HG02571 (cell line): Measurements from ENCODE around the gene DPF3.

Experiments used
- ATAC-seq: cut with Tn5 transposase; IDR thresholded peaks from one replicate; pipeline ENCODE4 v1.9.1; 2021; ENCODE audit warnings: mild to moderate bottlenecking, moderate library complexity; ENCODE audit not compliant: unreplicated experiment

DPF3 gene

DNA sequence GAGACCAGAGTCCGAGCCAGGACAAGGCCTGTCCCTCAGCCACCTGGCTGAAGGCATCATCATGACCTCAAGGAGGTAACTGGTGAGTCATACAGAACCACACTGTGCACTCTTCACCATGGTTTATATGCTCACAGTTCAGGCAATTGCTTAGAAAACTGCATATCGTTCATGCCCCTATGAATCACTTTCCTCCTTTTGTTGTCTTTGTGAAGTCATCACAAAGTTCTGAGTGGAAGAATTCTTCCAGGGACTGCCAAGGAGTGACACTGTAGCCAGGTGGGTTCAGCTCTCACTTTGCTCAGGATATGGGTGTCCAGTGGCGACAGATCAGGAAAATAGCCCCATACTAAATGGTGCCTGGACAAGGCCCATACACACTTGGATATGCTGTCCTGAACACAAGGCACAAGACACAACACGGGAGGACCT lies 92.5 kb downstream of the DPF3 start:
- ATAC-seq, result no peak

DNA sequence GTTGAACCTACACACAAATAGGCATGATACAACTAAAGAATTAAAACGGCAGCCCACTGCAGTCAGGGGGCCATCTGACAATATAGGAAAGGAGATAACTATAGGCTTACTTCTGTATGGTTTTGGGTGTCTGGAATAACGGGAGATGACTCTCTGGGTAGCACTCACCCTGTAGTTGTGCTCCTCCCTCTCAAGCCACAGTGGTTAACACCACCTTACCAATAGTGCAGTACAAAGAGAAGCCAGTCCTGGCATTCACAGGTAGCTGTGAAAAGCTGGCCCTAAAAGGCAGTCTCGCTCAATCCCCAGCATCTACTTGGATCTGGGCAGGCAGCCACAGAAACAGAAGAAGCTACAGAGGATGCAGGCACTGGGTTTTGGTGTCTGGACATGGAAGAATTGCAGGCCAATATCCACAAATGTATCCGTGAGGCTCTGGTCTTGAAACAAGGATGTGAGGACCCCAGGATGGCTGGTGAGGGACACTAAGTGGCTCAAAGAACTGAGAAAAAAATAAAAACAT lies 93.0 kb downstream of the DPF3 start:
- no peak for ATAC-seq

DNA sequence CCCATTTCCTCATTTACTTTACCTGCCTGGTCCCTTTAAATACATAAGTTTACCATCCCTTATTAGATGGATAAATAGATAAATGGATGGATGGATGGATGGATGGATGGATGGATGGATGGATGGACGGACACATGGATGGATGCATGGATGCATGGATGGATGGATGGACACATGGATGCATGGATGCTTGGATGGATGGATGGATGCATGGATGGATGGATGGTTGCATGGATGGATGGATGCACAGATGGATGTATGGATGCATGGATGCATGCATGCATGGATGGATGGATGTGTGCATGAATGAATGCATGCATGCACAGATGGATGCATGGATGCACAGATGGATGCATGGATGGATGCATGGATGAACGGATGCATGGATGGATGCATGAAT lies 93.6 kb downstream of the DPF3 start:
- ATAC-seq, result no peak

DNA sequence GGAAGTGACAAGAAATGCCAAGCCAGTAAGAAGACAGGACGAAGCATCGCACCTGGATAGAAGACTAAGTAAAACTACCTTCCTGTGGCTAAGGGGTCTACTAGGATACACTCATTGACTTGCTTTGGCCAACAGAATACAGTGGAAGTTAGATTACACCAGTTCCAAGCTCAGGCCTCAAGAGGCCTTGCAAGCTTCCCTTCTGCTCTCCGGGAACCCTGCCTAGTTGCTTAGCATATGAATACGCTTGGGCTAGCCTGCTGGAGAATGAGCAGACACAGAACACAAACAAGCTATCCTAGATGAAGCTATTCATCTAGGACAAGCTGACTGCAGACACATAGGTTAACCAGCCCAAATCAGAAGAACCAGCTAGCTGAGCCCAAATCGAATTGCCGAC lies 97.0 kb downstream of the DPF3 start:
- ATAC-seq, result no peak

DNA sequence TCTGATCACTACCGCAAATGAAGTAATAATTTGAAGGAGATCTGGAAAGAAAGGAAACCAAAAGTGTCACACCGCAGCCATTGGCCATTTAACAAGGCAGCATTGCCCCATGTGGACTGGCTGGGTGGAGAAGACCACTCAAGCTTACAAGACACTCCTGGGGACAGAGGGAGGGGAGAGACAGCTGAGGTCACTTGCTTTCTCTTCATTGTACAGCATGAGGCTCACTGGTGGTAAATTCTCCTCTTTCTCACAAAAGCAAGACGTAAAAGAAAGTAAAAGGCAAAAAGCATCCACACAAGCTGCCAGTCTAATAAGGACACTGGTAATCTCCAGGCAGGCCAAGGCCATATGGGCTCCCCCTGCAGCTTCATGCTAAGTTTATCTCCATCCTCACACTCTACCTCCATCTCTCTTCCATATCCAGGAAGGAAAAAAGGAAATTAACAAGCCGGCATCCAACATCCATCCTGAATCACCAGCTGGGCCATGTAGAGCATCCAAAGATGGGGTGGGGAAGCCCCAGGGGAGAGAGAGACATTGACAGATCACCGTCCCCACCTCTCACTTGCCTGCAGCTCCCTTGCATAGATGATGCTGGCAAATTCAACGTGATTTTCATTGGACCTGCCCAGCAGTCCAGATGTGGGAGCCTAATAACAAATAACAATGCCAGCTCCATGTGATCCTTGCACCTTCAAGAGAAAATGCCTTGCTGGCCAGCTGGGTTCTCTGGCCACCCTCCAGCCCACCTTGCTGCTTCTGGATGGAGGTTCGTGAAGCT lies 100.6 kb downstream of the DPF3 start:
- no peak for ATAC-seq

DNA sequence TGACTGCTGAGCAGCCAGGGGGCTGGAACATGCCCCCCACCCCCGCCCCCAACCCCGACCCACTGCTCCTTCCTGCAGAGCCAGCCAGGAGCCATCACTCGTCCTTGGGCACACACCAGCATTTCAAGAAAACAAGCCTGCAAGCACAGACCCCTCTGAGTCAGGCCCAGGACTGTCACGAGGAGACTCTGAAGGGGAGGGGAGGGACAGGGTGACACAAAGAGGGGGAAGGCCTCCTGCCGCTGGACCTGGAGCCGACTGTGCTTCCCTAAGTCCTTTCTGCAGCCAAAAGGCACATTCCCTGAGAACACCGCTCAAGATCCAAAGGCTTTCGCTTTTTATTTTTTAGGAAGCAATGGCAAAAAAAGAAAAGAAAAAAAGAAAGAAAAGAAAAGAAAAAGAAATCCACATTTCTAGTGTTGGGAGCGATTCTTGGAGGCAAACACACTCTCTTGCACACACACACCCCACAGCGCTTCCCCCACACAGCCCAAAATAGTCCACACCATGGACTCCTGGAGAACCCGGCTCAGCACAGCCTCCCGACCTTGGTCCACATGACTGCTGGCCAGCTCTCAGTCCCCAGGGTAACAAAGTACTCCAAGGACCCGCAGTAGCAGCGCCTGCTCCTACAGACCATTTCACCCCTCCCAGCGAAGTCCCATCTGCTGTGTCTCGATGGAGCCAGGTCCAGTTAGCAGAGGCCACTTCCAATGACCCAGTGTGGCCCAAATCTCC lies 101.7 kb downstream of the DPF3 start:
- ATAC-seq, result no peak

DNA sequence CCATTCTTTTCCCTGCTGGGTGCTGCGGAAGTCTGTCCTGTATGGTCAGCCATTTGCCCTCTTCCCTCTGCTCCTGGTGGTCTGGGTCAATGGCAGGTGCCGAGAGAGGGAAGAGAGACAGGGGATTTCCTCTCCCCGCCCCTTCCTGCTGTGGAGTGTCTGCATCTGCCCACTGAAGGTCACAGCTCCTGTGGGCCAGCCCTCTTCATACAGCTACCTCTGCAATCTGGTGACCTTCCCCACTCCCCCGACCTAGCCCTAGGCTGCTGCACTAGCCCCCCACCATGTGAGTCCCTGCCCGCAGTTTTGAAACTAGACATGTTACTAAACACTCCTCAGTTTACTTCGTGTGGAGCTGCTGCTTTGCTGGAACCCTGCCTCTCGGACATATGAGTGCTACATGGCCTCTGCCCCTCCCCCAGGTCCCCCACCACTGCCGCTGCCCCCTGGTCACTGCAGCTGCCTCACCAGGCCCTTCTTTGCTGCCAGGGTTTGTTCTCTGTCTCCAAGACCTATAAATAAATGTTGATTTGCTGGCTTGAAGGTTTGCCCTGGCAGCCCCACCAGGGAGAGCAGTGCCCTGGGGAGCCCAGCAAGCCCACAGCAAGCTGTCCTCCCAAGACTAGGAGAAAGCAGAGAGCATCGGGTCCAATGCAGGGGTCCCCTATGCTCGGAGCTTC lies 102.9 kb downstream of the DPF3 start:
- no peak for ATAC-seq

DNA sequence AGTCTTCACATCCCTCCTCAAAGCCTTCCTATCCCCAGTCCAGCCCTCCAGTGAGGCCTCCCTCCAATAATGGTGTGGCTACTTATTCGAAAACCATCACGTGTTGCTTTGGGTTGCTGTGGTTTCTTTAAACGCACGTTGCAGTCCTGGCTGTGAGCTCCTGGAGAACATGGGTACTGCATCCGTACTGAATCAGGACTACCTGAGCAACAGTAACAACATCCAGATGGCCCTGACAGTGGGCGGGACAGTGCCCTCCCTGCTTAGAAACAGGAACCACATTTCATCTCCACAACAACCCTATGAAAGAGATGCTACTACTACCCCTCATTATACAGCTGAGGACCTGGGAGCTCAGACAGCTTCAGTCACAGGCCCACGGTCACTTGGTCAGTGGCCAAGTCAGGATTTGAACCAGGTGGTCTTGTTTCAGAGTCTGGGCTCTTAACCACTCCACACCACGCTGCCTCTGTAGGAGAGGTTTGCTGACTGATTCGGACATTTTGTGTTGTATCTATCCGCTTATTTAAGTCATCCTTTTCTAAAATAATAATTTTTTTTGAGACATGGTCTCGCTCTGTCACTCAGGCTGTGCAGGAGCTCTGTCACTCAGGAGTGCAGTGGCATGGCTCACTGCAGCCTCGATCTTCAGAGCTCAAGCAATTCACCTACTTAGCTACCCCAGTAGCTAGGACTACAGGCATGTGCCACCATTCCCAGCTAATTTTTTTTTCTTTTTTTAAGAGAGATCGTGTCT lies 104.8 kb downstream of the DPF3 start:
- no peak for ATAC-seq

DNA sequence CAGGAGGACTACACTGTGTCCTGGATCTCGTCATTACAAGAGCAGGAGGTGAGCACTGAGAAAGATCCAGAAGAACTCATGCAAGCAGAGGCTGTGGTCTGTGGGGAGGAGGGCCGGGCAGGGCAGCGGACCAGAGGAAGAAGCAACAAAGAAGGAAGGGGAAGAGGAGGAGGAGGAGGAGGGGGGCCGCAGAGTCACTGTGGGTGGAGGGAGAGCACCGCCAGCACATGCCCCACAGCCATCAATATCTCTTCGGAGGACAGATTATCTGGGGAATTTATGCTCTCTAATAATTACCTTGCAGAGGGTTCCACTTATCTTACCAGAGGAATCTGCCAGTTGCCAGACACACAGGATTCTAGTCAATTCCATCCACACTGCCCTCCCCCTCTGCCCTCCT lies 105.6 kb downstream of the DPF3 start:
- ATAC-seq, result no peak

DNA sequence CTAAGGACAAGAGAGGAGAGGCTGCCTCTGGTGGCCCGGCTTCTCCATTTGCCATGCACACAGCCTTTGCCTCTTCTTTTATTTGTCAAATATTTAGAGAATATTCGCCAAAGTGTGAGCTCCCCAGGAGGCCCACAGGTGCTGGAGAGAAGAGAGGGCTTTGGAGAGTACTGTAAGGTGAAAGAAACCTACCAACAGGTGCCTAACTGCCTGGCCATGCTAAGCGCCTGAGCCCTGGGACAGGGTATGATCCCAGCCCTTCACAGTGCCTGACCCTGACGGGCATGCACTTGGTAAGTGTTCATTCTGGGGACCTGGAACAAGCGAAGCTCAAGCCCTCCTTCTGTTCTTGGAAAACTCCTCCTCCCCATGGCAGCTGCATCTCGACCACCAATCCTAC lies 106.1 kb downstream of the DPF3 start:
- no peak for ATAC-seq

DNA sequence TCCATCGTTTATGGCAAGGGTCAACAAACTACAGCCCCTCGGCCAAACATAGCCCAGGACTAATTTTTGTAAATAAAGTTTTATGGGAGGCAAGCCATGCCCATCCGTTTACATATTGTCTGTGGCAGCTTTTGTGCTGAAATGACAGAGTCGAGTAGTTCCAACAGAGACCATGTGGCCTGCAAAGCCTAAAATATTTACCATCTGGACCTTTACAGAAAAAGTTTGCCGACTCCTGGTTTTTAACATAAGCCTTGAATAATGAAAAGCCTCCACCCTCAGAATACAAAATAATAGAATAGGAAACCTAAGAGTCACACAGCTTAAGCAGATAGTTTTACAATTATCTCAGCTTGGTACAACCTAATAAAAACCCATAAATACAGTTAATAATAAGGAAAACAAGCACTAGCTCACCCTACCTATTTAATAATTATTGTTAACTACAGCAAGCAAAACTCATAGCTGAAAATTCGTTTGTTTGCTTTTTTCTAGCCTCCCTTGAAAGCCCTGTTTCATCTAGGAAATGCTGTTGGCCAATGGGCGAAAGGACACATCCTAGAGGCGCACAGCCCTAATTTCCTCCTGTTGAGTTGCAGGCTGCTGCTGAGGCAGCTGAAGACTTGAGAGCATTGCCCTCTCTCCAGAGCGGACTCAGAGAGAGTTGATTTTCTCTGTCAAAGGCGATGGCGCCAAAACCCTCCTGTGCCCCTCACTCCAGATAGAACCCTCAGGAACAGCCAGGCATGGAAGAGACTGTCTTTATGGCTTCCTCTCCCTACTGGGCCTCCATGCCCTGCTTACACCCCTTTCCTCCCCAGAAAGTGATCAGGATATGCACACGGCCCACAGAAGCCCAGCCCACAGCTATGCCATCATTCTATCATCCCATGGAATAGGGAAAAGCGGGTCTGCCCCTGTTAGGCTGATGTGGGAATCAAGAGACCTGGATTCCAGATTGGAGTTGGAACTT lies 107.2 kb downstream of the DPF3 start:
- ATAC-seq, result no peak

DNA sequence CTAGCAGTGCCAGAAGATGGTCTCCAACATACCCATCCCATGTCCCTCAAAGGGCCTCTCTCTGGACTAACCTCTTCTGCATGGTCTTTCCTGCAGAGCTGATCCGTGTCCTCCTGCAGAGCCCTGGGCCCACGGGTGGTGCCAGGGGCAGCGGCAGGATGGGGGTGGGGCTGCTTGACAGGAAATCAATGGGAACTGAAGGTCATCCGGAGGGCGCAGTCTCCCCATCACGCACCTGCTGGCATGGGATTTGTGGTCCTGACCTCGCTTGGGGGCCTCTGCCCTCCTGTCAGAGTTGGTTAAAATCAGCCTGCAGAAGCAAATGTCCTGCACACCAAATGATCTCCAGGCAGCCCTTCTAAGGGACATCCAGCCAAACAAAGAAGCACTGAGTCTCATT lies 110.2 kb downstream of the DPF3 start:
- no peak for ATAC-seq

DNA sequence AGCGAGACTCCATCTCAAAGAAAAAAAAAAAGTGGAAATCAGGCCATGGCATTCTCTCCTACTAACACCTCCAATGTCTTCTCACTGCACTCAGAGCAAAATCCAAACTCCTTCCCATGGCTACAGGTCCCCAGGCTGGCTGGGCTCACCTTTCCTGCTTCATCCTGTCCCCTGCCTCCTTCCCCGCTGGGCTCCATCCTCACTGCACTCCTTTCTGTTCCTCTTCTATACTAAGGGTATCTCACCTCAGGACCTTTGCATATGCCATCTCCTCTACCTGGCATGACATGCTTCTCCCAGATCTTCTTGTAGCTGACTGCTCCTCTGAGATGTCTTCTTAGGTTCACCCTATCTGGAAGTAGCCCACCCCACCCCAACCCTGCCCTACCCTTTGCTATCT lies 111.1 kb downstream of the DPF3 start:
- no peak for ATAC-seq

DNA sequence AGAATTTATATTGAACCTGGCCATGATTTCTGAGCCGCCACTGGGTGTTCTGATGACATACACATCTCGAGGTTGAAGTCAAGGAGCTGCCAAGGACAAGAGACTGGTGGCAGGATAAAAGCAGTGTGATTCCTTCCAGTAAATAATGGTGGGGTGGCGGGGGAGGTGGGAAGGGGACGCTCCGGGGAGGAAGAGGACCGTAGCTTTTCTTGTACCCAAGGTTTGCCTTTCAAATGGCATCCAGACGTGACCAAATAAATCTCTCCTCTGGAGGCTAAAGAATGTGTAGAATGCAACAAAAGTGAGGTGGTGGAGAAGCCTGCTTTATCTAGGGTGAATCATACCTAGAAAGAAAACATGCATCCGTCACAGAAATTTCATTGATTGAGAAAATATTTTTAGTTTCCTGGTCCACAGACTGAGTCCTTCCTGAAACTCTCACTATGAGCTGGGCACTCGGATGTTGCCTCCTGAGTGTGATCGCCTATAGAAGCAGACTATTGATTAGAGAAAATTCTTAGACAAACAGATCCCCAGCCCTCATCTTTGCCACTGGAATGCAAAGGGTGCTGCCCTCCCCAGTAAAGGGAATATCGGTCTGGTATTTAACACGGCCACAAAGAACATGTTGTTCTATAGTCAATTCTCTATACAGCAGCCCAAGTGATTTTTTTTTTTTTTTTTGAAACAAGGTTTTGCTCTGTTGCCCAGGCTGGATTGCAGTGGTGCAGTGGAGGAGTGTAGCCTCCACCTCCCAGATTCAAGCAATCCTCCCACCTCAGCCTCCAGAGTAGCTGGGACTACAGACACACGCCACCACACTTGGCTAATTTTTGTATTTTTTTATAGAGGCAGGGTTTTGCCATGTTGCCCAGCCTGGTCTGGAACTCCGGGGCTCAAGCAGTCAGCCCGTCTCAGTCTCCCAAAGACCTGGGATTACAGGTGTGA lies 112.1 kb downstream of the DPF3 start:
- no peak for ATAC-seq

DNA sequence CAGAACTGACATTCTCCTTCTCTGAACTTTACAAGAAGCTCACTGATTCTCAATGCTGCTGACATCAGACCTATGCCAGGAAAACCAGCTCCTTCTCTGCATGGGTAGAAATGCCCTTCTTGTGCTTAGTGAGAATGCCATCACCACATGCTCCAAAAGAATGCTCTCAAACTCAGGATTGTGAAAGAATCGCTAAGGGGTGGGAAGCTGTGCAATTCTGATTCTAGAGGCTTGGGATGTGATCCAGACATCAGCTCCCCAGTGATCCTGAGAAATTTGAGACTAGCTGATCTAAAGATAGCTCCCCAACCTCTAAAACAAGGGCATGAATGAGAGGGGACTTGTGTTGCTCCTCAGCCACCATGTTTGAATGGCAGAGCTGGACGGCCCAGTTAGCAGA lies 113.2 kb downstream of the DPF3 start:
- no peak for ATAC-seq

DNA sequence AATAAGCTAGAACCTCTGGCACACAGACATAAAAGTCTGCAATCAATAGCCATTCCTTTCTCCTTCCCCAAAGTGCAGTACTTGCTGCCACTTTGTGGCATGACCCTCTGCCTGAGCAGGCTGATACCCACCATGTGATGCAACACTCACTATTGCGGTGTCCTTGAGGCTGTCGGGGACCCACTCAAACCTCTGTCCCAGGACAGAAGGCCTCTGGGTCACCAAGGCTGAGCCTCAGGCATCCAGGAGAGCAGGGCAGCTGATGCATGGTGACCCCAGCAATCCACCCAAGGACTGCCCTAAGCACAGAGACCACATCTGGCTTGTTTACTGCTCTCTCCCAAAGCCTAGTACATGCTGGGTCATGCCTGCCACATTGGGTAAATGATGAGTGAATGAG lies 114.2 kb downstream of the DPF3 start:
- ATAC-seq, result no peak

DNA sequence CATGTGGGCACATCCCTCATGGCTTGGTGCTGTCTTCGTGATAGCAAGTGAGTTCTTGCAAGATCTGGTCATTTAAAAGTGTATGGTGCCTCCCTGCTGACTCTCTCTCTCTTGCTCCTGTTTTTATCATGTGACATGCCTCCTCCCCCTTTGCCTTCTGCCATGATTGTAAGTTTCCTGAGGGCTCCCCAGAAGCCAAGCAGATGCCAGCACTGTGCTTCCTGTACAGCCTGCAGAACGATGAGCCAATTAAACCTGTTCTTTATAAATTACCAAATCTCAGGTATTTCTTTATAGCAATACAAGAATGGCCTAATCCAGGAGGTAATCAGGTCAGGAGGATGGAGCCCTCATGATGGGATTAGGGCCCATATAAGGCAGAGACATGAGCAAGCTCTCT lies 116.3 kb downstream of the DPF3 start:
- no peak for ATAC-seq

DNA sequence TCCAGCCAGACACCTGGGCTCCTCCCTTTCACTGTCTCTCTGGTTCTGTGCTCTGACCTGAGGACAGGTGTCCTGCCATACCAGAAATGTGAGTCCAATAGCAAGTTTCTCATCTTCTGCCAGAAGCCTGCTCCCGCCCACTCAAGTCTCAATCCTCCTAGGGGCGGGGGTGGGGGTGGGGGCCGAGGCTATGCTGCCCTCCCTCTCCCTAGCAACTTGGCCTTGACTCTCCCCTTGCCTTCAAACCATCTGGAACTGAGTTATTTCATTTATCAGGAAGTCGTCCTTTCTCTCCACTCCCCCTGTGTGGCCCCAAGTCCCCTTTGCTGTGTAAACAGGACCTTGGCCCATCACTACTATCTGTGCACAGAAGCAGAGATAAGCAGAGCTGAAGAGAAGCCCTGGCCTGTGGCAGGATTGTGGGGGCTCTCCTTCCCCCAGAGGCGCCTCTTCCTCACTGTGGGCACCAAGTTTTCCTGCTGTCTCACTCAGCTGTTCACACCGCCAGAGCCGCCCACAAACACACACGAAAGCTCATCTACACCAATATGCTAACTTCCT lies 117.1 kb downstream of the DPF3 start:
- no peak for ATAC-seq
